GM12891 (cell line): ENCODE measurements around the gene MAST2.
A peak's percentile ranks its signal among the peaks of the same experiment; 100 is the strongest.
"Not testable (repeated sequence)": the region's sequence is repeated elsewhere in the genome, so short reads cannot be mapped to it uniquely, and the experiment has no call there.

Experiments
- DNase-seq: peaks from one replicate; pipeline ENCODE4 v3.0.0; 2011; ENCODE audit warnings: low spot score; ENCODE audit not compliant: insufficient read length
- FAIRE-seq: peaks from 2 replicates; lab custom pipeline; 2011; peaks lifted over from hg19 to GRCh38; lab: Jason Lieb, UNC
- PAX5 ChIP-seq: IDR thresholded peaks from 2 replicates; pipeline ENCODE4 v1.6.1; 2011; ENCODE audit warnings: low read length, moderate library complexity, mild to moderate bottlenecking; ENCODE audit not compliant: insufficient read depth, severe bottlenecking
- POLR2A ChIP-seq: IDR thresholded peaks from 2 replicates; pipeline ENCODE4 v1.6.1; 2011; ENCODE audit warnings: low read depth, low read length, control low read depth
- POLR2AphosphoS5 ChIP-seq: IDR thresholded peaks from 2 replicates; pipeline ENCODE4 v1.6.1; 2011; ENCODE audit warnings: low read depth, low read length, control low read depth
- POU2F2 ChIP-seq: IDR thresholded peaks from 2 replicates; pipeline ENCODE4 v1.6.1; 2011; ENCODE audit warnings: low read depth, mild to moderate bottlenecking, control low read depth, low read length, moderate library complexity
- SPI1 ChIP-seq: IDR thresholded peaks from 2 replicates; pipeline ENCODE4 v1.6.1; 2011; ENCODE audit warnings: low read depth, low read length, control low read depth
- TAF1 ChIP-seq: IDR thresholded peaks from 2 replicates; pipeline ENCODE4 v1.6.1; 2011; ENCODE audit warnings: low read depth, low read length, control low read depth

The MAST2 gene

DNA sequence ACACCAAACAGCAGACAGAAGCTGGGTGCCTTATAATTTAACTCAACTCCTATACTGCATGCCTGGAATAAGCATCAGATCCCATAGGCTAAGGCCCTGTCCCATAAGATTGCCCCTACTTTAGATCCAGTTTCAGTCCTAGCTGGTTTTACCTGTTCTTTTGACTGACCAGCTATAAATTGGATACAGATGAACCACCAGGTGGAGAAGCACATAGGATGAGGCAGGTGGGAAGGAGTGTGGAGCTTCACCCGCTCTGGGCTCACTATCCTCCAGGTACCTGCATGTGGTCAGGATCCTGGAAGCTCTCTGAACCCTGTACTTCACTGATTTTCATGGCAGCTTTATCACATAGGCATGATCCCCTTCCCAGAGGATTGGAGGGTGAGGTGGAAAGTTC lies 51.3 kb downstream of the MAST2 start:
- no peak for TF ChIP-seq SPI1
- no peak for TF ChIP-seq TAF1
- no peak for TF ChIP-seq POU2F2
- no peak for TF ChIP-seq POLR2AphosphoS5
- TF ChIP-seq PAX5 = no peak
- no peak for TF ChIP-seq POLR2A
- DNase-seq (no peak), FAIRE-seq (no peak)

DNA sequence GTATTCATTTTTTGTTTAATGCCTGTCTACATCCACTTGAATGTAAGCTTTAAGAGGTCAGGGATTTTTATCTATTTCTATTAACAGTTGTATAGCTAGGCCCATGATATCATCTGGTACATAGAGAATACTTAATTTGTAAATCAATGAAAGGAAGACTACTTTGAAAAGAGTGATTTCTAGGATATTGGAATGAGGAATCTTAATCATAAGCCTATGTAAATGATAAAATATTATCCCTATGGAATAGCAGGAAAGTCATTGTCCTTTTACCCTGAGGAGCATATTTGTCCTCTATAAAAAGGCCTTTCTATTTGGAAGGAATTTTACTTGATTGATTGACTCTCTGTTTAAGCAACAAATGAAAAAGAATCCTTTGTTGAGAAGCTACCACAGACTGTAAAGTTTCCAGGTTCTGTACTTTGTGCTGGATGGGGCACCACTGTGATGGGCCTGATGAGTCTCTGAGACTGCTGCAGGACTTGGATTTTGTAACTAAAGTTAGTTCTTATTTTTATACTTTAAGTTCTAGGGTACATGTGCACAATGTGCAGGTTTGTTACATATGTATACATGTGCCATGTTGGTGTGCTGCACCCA lies 53.8 kb downstream of the MAST2 start:
- no peak for FAIRE-seq
- TF ChIP-seq POU2F2 (no peak), PAX5 (no peak), SPI1 (no peak), TAF1 (no peak), POLR2AphosphoS5 (no peak), POLR2A (no peak)
- no peak for DNase-seq

GRCh38 chr1:45857755-45858492 lies 54.5 kb downstream of the MAST2 start:
- FAIRE-seq, DNase-seq: not testable (repeated sequence)

GRCh38 chr1:45859221-45859620 lies 55.8 kb downstream of the MAST2 start:
- TF ChIP-seq POLR2AphosphoS5 (no peak), POLR2A (no peak), SPI1 (no peak), TAF1 (no peak), POU2F2 (no peak), PAX5 (no peak)
- FAIRE-seq (no peak), DNase-seq (no peak)

GRCh38 chr1:45862008-45862407 lies 58.6 kb downstream of the MAST2 start:
- no peak for DNase-seq

DNA sequence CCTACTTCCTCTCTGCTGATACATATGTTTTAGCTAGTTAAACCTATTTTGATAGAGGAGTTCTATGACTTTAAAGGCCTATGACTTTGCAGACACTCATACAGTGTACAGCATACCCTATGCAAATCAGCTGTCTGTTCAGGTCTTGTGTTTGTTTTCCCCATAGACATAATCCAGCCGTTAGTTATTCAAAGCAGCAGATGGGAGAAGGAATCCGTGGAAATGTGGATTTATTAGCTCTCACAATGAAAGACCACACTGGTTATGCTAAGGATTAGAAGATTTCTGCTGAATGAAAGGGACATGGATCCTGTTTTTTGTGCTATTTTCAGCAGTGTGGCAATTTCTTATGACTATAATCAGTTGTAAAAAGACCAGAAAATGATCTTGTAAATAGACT lies 59.8 kb downstream of the MAST2 start:
- DNase-seq (no peak), FAIRE-seq (peak; percentile 60)
- TF ChIP-seq SPI1 = no peak
- TF ChIP-seq POU2F2 = no peak
- TF ChIP-seq POLR2AphosphoS5 = no peak
- TF ChIP-seq PAX5 = no peak
- no peak for TF ChIP-seq TAF1
- no peak for TF ChIP-seq POLR2A

More at GRCh38 chr1:45862008-45862407, 58.6 kb downstream of the MAST2 start:
- TF ChIP-seq POU2F2 (no peak), SPI1 (no peak), POLR2AphosphoS5 (no peak), POLR2A (no peak), PAX5 (no peak), TAF1 (no peak)
- no peak for FAIRE-seq

GRCh38 chr1:45864167-45865106 lies 61.0 kb downstream of the MAST2 start:
- DNase-seq = no peak
- TF ChIP-seq POU2F2 (no peak), SPI1 (no peak), PAX5 (no peak), TAF1 (no peak), POLR2A (no peak), POLR2AphosphoS5 (no peak)
- peak; percentile 72 for FAIRE-seq

DNA sequence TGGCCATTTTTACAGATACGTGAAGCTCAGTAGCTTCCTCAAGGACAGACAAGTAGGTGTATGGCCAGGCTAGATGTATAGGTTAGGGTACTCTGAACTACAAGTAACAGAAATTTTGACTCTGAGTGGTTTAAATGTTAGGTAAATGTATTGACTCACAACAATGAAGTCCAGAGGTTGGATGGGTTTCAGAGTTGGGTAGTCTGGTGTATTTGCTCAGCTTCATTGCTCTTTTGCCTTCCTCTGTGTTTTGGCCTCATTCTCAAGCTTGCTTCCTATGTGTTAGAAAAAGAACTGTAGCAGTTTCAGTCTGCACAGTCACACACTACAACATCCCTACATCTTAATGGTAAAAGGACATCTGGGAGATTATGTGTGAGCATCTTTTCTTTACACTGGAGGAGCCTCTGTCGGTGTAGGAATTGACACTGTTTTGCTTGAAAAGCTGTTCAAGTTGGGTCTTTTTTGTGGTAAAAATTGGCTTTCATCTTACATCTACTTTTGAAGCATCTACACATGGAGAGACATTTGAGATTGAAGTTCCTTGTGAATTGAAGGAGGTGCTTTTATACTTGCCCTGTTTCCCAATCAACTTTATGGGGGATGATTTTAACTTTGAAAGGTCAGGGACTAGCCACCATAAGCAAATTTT lies 64.4 kb downstream of the MAST2 start:
- FAIRE-seq = peak; percentile 60

More for the DNA sequence above, 64.4 kb downstream of the MAST2 start:
- no peak for TF ChIP-seq POU2F2
- TF ChIP-seq POLR2A = no peak
- TF ChIP-seq POLR2AphosphoS5 = no peak
- no peak for TF ChIP-seq TAF1
- no peak for TF ChIP-seq SPI1
- no peak for TF ChIP-seq PAX5
- no peak for DNase-seq
